Measurements from ENCODE around the gene MAMLD1.

Gene MAMLD1

GRCh38 chrX:150409486-150409885, 46.4 kb downstream of the MAMLD1 start:
- DNase-seq: no peak

GRCh38 chrX:150409964-150410363, 46.8 kb downstream of the MAMLD1 start:
- DNase-seq: no peak

GRCh38 chrX:150410513-150410912, 47.4 kb downstream of the MAMLD1 start:
- DNase-seq: no peak

DNA sequence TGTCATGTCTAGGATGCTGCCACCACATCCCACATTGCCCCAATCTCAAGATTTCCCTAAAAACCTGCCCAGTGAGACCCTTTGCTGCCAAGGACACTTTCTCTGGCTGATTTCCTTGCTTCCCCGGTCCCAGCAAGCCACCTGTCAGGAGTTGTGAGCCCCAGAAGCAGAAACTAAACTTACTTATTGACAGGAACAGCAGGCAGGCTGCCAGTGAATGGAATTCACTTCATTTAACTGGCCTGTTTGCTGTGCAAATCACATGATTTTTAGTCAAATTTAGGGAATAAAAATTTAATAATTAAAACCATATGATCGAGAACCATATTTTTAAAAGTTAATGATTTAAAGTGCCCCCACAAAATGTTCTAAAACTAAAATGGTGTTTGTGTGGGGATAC, 48.5 kb downstream of the MAMLD1 start:
- no peak for DNase-seq

GRCh38 chrX:150414228-150414627, 51.1 kb downstream of the MAMLD1 start:
- DNase-seq: no peak

- no peak for DNase-seq
These were observed 53.4 kb downstream of the MAMLD1 start for GRCh38 chrX:150416469-150416868.

DNA sequence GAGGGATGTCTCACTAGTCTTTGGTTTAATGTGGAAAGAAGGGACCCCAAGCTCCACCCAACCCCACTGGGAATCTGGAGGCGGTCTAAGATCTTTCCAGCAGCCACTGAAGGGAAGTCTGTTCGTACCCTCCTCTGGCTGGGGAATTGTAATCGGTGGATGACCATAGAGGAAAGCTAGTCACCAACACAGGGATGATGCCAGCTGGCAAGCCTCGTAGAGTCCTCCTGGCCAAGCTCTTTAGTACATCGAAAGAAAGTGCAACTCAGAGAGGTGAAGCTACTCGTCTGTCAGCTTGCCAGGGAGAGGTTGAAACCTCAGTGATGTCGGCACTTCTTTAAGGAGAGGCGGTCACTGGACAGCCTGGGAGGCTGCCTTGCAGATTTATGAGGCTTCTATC, 58.7 kb downstream of the MAMLD1 start:
- DNase-seq: no peak

DNA sequence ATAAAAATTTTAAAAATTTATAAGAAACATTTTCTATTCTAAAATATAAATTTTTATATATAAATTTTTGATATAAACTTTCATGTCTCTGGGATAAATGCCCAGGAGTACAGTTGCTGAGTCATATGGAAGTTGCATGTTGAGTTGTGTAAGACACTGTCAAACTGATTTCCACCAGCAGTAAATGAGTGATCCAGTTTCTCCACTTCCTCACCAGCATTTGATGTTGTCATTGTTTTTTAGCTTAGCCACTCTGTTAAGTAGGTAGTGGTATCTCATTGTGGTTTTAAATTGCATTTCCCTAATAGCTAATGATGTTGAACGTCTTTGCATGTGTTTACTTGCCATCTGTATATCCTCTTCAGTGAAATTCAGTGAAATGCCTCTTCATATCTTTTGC, 66.5 kb downstream of the MAMLD1 start:
- DNase-seq: no peak

DNA sequence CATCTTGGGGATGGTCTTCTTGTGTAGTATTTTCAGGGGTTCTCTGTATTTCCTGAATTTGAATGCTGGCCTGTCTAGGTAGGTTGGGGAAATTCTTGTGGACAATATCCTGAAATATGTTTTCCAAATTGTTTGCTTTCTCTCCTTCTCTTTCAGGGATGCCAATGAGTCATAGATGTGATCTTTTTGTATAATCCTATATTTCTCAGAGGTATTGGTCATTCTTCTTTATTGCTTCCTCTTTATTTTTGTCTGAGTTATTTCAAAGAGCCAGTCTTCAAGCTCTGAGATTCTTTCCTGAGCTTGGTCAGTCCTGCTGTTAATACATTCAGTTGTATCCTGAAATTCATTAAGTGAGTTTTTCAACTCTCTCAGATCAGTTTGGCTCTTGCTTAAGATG, 73.1 kb downstream of the MAMLD1 start:
- no peak for DNase-seq

- no peak for DNase-seq
These were observed 75.0 kb downstream of the MAMLD1 start for GRCh38 chrX:150438165-150438564.

DNA sequence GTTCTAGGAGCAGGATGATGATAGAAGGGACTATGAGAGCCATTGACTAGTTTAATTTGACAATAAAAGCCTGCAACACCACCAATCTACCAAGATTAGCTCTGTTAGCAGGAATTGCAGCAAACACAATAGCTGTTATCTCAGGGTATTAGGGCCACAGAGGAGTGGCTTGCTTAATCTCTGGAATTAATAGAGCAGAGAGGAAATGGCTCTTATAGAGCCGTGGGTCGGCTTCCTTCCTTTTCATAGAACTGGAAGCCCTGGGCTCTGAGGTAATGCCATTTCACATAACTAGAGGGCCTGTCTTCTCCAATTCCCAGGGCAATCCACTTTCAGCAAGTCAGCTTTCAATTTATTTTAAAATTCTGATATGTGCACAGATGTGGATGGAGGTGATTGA, 83.0 kb downstream of the MAMLD1 start:
- DNase-seq: no peak

DNA sequence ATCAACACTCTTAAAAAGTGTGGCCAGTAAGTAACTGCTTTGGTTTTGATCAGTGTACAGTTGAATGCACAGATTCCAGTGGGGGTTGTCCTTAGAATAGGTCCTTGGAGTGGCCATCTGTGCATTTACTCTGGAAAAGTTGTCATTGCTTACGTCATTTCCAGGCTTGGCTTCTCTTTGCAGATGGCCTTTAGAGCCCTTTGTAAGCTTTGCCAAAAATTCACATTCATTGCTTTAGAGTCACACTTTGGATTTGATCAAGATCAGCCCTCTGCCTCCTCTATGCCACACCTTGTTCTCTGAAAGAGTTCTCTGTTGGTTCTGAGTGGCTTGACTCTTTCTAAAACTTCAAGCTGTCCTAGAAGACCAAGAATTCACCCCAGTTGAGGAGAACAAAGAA, 83.9 kb downstream of the MAMLD1 start:
- DNase-seq: no peak

DNA sequence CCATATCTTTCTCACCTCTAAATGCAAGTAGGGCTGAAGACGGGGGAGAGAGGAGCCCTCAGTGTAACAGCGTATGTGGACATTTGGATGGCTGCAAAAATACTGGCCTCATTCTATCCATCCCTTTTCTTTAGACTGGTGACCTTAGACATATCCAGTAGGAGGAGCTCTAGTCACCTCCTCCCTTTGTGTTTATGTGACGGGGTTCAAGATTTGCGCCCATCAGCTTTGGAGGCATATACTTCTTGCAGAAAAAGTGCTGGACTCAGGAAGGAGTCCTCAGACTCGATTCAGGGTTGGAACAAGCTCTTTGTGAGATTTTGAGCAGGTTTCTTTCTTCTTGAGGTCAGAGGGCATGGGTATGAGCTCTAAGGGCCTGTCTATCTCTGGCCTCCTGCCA, 86.2 kb downstream of the MAMLD1 start:
- DNase-seq: no peak

DNA sequence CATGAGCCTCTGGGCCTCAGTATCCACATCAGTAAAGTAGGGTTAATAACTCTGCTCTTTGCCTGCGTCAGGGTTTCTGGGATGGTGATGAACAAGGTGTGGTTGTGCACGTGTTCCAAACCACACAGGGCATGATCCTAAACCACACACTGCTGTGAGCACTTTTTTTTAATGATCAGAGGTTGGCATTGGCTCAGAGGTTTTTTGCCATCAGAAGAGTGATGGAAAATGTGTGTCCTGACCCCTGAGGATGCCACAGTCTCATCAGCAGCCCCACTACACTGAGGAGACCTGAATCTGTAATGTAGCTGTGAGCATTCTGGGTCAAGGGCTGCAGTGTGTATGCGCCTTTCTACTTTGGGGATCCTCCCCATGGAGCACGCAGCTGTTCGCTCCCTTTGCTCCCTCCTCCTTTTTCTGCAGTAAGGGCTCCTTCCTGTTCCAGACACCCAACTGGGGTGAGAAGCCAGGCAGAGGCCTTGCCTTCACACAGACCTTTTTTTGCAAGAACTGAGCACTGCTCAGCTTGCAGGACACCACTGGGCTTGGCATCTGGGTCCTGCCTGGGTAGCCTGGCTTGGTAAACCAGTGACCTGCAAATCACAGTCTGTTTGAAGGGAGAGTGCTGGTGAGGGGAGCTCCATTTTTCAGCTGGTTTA, 87.5 kb downstream of the MAMLD1 start:
- no peak for DNase-seq

DNA sequence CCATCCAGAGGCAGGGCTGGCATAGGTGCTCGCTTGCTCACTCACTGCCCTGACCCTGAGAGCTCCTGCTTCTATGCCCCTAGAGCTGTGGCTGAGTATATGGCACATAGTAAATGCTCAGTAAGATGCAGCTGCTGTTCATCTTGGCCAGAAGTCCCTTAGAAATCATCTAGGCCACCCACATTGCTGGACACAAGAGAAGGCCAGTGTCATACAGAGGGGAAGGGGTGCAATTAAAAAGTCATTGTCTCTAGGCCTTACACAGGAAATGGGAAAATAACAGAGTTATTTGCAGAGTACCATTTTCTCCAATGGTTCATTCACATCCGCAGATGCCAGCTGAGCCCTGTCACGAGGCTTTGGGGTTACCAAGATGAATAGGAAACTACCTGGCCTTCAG, 88.8 kb downstream of the MAMLD1 start:
- DNase-seq: no peak

GRCh38 chrX:150454083-150454482, 91.0 kb downstream of the MAMLD1 start:
- no peak for DNase-seq

- no peak for DNase-seq
These were observed 91.5 kb downstream of the MAMLD1 start for GRCh38 chrX:150454508-150455214.

DNA sequence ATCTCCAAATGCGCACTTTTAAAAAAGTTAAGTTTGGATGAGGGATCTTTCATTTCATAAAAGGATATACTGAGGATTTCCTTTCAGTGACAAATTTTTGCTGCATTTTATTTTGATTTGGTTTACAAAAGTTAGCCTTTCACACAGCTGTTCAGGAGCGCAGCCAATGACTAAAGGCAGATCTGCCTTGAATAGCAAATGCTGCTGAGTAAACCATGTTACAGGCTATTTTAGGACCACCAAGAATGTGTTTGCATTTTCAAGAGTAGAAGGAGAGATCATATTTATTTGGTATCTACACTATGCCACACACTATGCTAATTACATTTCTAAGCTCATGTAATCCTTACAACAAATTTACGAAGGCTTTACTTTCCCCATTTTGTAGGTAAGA, 92.1 kb downstream of the MAMLD1 start:
- no peak for DNase-seq

GRCh38 chrX:150456466-150456865, 93.3 kb downstream of the MAMLD1 start:
- no peak for DNase-seq

- DNase-seq: no peak
These were observed 93.8 kb downstream of the MAMLD1 start for GRCh38 chrX:150456941-150457340.

DNA sequence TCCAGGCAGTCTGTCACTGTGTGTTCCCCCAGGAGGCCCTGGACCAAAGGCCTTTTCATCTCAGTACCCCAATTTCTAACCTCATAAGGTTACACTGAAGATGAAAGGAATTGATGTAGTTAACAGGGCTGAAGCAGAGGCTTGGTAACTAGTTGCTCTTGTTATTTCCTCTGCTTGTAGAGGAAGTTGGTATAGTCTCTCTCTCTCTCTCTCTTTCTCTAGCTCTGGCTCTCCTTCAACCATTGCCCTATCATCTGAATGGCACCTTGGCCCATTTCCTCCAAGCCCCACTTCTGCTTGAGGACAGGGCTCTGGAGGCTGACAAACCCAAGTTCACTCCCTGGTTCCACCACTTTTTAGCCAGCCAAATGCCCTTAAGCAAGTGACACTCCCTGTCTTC, 96.1 kb downstream of the MAMLD1 start:
- no peak for DNase-seq

DNA sequence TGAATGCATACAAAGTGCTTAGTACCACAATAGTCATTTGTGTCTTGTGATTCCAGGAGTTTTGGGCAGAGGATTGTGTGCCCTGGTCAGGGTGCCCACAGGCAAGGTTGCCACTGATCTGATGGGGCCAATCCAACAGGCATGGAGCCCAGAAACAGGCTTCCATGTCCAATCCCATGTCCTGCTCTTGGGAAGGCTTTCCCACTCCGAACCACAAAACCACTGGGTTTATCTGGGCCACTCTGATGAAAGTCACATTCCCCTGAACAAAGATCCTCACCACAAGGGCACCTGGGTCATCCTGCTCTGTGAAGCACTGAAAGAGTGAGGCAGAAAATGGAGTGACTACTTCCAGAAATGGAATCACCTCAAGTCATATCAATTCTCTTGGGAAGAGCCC, 96.9 kb downstream of the MAMLD1 start:
- no peak for DNase-seq

DNA sequence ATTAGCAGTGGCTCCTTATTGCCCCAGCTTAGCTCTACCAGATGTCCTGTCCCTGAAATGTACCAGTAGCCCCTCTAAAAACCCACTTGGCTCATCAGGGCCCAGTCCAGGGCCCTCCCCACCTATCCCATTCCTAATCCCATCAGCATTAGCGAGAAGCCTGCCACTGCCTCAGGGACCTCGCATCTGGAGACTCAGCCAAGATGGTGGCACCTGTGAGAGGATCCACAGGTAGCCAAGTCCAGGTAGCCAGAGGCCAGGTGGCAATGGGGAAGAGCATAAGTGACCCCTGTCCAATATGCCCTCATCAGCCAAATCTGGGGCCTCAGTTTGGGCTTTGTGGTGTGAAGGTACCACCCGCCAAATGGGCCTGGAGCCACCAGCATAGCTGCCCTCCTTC, 97.7 kb downstream of the MAMLD1 start:
- DNase-seq: no peak

- no peak for DNase-seq
These were observed 100.4 kb downstream of the MAMLD1 start for GRCh38 chrX:150463566-150463965.

DNA sequence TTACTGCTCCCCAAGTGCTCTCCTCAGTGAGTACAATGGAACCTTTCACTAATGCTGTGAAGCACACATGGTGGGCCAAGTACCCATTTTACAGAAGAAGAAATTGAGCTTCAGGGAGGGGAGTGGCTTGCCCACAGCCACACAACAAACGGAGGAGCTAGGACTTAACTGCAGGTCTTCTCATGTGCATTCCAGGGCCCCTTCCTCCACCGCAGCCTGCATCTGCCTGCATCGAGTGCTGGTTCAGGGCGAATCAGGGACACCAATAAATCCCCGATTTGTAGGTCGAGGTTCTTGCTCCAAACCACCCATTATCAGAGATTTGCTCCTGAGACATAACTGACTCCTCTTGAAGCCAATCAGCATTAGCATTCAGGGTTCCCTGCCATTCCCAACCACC, 100.9 kb downstream of the MAMLD1 start:
- DNase-seq: no peak

Measured in NCI-H1930 (cell line).